NCI-H1105 (cell line): ENCODE data around the gene CREB5.

Source experiments
- DNase-seq: peaks from one replicate; lab custom pipeline; 2025; lab: John Stamatoyannopoulos, UW

The CREB5 gene

GRCh38 chr7:28407651-28408050, 4.7 kb upstream of the CREB5 start:
- no peak for DNase-seq

DNA sequence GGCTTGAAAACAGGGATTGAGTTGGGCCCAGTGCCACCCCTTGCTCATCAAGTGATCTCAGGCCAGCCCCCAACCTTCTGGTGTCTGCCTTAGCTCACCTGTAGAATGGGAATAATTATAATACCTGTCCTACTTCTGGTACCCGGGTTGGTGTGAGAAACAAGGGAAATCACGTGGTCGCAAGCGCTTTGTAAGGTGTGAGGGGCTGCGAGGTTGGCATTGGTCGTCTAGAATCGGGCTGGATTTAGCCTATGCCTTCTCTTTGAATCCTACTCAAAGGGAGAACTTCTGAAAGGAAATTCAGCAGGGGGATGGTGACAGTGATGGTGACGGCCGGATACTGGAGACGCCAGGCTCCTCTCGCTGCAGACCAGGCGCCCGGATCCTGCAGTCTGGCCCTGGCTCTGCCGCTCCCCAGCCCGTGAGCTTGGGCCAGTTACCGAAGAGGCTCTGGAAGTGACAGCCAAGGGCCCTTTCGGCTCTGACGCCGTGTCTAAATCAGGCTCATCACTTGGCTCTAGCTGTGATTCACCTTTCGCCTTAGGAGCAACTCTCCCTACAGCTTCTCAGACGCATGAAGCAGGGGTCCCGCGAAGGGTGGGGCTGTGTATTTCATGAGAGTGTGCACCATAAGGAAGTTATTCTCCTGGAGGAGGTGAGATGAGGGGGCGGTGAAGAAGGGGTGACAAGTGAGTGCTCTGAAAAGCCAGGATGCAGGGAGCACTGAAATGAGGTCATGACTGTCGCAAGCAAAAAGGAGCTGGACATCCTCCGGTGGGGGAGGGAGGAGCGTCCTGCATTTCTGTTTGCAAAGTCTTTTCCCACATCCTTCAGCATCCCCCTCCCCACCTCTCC, 4.0 kb upstream of the CREB5 start:
- no peak for DNase-seq

- DNase-seq: peak; percentile 55
These were observed 3.2 kb upstream of the CREB5 start for GRCh38 chr7:28408960-28409715.

DNA sequence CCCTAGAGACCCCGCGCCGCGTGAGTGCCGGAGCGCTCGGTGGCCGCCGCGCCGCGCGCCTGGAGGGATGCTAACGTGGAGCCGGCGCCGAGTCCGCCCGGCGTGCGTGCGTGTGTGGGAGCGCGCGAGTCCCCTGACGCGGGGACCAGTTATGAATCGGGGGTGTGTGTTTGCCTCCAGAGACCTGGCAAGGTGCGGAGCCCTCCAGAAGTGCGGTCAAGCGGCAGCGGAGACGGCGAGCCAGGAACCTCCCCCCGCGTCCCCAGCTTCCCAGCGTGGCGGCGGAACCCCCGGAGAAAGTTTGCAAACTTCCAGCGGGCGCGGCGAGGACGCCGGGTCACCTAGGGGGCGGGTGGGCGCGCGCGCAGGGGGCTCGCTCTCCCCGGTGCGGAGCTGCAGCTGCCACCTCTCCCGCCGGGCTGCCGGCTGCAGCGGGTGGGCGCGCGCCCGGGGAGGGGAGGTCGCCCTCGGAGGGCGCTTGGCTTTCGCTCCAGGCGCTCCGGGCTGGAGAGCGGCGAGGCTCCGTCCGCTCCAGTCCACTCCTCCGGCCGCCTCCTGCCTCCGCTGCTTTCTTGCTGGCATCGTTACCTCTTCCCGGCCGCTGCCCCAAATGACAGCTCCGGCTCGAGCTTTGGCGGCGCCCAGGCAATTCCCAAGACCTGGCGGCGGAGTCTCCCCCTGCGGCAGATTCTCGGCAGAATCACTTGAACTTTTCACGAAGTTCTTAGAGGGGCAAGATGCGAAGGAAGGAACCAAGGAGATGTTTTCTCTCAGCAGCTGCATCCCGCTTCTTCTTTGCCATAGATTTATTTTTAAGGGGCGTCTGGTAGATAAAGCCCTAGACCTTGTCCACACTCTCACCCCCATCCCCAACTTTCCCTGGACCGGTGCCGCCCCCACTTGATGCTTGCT, 2.3 kb upstream of the CREB5 start:
- peak; percentile 11 for DNase-seq

DNA sequence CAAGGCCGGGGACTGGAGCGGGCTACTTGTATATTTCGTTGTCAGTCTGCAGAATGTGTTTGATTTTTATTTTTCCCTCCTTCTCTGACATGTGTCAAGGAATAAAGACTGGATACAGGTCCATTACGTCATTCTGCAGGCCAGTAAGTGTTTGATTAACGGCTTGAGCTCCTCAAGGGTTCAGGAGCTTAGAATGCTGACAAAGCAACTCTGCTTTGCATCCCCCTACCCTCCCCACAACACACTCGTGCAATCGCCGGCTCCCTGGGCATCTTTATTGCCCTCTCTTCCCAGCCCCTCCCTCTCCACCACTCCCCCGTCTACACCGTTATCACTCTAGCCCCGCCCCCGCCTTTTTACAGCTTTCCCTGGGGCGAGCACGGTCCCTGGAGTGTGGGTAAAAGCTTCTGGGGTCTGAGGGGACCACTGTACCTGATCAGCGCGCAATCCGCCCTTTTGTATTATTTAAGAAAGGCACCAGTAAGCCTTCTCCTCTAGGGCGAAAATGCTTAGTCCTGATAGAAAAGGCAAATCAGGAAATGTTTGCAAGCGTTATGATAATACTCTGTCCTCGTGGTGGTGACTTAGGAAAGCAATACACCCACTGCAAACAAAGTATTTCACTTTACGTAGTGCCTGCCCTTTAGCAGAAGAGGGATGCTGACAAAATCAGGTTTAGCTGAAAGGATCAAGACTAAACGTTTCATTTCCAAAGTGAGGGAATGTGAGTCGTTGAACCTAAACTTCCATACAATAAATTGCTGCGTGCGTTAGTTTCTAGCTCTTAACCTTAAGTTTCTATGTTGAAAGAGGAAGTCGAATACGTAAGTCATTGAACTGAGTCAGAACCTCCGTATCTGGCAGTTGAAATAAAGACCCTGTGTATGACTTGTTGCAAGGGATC, 1.4 kb upstream of the CREB5 start:
- DNase-seq: peak; percentile 10

DNA sequence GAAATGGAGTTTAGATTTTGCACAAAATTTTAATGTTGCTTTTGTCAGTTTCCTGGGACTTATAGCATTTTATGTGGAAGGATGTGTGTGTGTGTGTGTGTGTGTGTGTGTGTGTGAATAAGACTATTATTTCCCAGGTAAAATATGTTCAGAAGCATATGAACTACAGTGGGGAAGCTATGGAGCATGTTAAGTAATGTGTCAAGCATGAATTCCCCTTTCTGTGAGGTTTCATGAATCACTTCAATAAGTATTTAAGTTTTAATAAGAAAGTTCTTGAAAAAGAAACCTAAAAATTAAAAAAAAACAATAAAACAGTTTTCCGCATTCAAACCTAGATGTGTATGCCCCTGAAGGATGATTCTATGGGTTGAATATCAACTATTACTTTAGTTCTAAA, 693 bp downstream of the CREB5 start:
- DNase-seq: no peak

DNA sequence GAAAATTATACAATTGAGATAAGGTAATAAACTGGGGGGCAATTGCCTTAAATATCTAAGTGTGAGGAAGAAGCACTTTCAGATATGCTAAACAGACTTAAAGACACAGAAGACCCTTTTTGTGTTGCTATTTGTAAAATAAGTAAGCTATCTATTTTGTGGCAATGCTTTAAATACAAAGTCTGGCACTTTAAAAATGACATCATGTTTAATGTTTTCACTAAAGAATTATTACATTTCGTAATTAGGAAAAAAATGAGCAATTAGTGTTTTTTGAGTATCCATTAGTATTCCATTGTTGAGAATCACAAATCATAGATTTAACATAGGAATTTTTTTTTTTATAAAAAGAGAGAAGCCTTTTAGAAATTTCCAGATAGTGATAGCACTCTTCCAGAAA, 2.1 kb downstream of the CREB5 start:
- DNase-seq: no peak

- DNase-seq: no peak
These were observed 5.1 kb downstream of the CREB5 start for GRCh38 chr7:28417321-28417940.

DNA sequence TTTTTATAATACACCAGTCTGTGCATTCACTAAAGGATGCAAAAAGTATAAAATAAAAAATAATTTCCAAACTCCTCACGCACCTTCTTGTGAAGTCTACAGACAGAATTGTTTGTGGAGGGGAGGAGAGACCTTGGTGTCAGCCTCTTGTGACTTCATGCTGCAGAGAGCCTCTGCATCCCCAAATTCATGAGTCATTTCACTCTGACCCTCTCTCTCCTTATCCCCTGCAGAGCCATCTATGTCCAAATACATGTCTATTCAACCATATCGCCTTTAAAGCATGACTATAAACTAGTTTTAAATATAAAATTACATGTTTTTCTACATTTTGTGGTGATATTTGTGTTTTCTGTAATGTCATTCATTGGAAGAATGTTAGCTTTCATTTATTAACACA, 6.0 kb downstream of the CREB5 start:
- DNase-seq: no peak

- no peak for DNase-seq
These were observed 6.6 kb downstream of the CREB5 start for GRCh38 chr7:28418966-28419365.

- no peak for DNase-seq
These were observed 7.4 kb downstream of the CREB5 start for GRCh38 chr7:28419716-28420115.

DNA sequence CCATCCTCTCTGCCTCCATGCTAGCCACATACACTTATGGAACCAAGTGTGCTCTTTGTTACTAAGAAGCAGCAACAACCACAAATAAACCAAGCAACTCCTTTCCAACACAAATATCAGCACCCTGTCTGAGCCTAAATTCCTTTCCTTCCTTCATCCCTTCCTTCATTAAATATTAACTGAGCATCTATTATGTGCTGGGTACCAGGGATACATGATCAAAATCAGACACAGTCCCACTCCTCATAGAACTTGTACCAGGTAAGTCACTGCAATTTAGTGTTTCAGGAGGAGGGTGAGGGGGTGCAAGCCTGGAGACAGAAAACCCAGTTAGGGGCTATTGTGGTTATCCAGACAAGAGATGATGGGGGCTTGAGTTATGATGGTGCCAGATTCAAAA, 10.8 kb downstream of the CREB5 start:
- DNase-seq: no peak

DNA sequence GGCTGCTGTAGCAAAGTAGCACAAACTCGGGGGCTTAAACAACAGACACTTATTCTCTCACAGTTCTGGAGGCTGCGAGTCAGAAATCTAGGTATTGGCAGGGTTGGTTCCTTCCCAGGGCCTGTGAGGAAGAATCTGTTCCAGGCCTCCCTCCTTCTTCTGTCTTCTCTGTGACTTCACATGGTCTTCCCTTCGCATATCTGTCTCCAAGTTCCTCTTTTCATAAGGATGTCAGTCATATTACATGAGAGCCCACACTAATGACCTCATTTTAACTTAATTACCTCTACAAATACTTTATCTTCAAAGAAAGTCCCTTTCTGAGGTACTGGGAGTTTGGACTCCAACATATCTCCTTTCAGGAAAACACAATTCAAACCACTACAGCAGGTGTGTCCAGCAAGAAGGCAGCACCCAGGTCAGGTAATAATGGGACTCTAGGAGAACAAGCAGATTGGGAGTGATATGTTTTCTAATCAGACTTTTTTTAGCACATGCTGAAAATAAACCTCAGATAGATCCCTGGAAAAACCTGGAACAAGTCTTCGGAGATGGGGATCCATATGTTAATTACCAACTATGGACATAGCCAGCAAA, 11.7 kb downstream of the CREB5 start:
- no peak for DNase-seq

- DNase-seq: no peak
These were observed 13.2 kb downstream of the CREB5 start for GRCh38 chr7:28425496-28425895.

DNA sequence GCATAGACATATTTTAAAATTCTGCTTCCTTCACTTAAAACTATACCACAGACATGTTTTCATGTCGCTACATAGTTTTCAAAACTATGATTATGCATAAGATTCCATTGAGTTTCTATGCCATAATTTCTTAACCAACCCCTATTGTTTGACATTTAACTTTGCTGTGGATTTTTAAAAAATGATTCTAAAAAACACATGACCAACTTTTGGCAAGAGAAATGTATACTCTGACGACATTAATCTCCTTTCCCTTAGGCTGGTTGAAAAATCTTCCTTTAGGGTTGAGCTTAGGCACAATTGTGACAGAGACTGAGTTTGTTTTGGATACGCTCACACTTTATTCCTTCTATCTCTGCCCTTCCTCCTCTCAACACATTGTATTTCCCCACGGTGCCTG, 14.9 kb downstream of the CREB5 start:
- DNase-seq: no peak

DNA sequence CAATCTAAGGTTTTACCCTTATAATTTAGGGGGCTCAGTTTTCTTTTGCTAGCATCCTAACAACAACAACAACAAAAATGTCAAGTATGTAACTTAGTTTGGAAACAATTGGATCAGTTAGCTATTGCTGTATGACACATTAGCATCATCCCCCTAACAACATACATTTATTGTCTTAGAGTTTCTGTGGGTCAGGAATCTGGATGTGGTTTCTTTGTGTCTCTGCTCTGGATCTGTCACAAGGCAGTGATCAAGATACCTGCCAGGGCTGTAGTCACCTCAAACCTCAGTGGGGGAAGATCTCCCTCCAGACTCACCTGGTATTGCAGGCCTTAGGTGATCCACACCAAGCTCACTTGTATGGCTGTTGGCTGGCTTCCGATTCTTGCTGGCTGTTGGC, 18.3 kb downstream of the CREB5 start:
- no peak for DNase-seq

- DNase-seq: no peak
These were observed 19.8 kb downstream of the CREB5 start for GRCh38 chr7:28432105-28432504.

DNA sequence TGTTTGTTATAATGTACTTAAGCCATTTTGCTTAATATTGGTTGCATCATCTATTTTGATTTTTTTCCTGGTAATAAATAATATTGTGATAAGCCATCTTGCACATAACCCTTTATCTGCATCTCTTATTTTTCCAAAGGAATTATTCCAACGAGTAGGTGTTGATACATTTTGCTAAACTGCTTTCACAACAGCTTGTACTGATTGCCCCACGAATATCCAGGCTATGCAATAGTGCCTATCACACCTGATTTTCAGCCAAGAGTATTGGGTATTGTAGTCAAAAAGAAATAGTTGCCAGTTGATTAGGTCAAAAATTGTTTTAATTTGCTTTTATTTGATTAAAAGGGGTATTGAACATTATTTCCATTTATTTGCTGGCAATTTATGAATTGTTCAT, 20.7 kb downstream of the CREB5 start:
- no peak for DNase-seq

DNA sequence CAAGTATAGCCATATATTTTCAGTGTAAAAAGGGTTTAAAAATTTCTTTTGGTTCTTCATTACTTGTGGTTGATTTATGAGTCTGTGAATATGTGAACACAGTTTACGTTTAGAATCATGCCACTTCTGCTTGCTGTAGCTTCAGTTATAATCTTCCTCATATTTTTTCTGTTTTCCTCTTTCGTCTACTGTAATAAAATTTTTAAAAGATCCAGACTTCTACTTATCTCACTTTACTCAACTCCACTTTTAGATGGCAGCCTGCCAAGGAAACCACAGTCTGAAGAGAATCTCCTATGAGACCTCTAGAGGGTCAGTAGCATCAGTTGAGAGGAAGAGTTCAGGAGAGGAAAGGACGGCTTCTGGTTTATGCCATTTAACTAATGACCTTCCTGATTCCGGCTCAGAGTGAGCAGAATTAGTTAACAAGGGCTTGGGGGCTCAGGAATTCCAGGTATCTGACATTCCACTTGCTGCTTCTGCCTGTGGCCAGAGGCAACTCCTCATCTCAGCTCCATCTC, 21.4 kb downstream of the CREB5 start:
- no peak for DNase-seq

GRCh38 chr7:28434510-28434909, 22.2 kb downstream of the CREB5 start:
- DNase-seq: no peak
